HepG2 (cell line): Measurements from ENCODE around the gene SLC12A9. TPM values are rescaled to one million over a fixed set of nuclear protein-coding genes. Genes with fewer than 3 reads are reported as not detected.

Source experiments
- AGO2 ChIP-seq: fragments of 200-400 bp; formaldehyde crosslinking; optimal IDR thresholded peaks from 2 replicates; pipeline ENCODE3; 2017; ENCODE audit warnings: mild to moderate bottlenecking, low read depth, low read length, moderate library complexity
- CREM ChIP-seq, 2 experiments: sonication (generic) in 1 of 2; formaldehyde crosslinking in 1 of 2; IDR thresholded peaks; 2 replicates each; pipeline versions ENCODE4 v1.4.0 to v1.6.1; 2016 to 2020; ENCODE audit warnings: antibody characterized with exemption in 1 of 2, mild to moderate bottlenecking in 1 of 2, missing genetic modification reagents in 1 of 2
- ELF4 ChIP-seq: sonication (generic); formaldehyde crosslinking; IDR thresholded peaks from 2 replicates; pipeline ENCODE4 v1.5.0; 2020; ENCODE audit warnings: missing genetic modification reagents, mild to moderate bottlenecking, moderate library complexity, borderline replicate concordance
- MTF2 ChIP-seq: sonication (generic); formaldehyde crosslinking; IDR thresholded peaks from 2 replicates; pipeline ENCODE4 v1.5.0; 2020; ENCODE audit warnings: missing genetic modification reagents, borderline replicate concordance
- POLR2AphosphoS5 ChIP-seq: IDR thresholded peaks from 2 replicates; pipeline ENCODE4 v1.6.1; 2012; ENCODE audit warnings: low read depth, low read length
- SMC3 ChIP-seq: IDR thresholded peaks from 2 replicates; pipeline ENCODE4 v1.6.1; 2011; ENCODE audit warnings: low read length, improper control_type of control experiment
- SNAI1 ChIP-seq: sonication (generic); formaldehyde crosslinking; IDR thresholded peaks from 2 replicates; pipeline ENCODE4 v1.5.0; 2020; ENCODE audit warnings: mild to moderate bottlenecking, missing genetic modification reagents, borderline replicate concordance
- TSC22D2 ChIP-seq: sonication (generic); formaldehyde crosslinking; IDR thresholded peaks from 2 replicates; pipeline ENCODE4 v1.5.1; 2020; ENCODE audit warnings: missing genetic modification reagents, mild to moderate bottlenecking, borderline replicate concordance
- ZNF260 ChIP-seq: sonication (generic); formaldehyde crosslinking; IDR thresholded peaks from 2 replicates; pipeline ENCODE4 v1.4.0; 2020; ENCODE audit warnings: missing genetic modification reagents, low read depth, mild to moderate bottlenecking, borderline replicate concordance
- ZNF543 ChIP-seq: sonication (generic); formaldehyde crosslinking; IDR thresholded peaks from 2 replicates; pipeline ENCODE4 v1.4.0; 2020; ENCODE audit warnings: mild to moderate bottlenecking, missing genetic modification reagents
- ZNF772 ChIP-seq: sonication (generic); formaldehyde crosslinking; IDR thresholded peaks from 2 replicates; pipeline ENCODE4 v1.5.0; 2020; ENCODE audit warnings: mild to moderate bottlenecking, missing genetic modification reagents
- polyA plus RNA-seq, 8 experiments: library from polyadenylated mRNA; depleted of rRNA in 3 of 8; stranded (reverse) in 7 of 8; unstranded in 1 of 8; fragments of >200 nt; fragmentation: Illumina TruSeq in 4 of 8; extraction: Trizol in 4 of 8; gene quantifications; 2 replicates each; pipeline versions ENCODE4 v1.2.1 to v1.2.3, GENCODE V29; 2011 to 2016; ENCODE audit warnings: low read depth in 4 of 8, missing spikeins in 1 of 8, mixed read lengths in 1 of 8; ENCODE audit not compliant: insufficient read depth in 1 of 8
- total RNA-seq, 5 experiments: library from RNA; depleted of rRNA; stranded (reverse); fragments of >200 nt; fragmentation: Illumina TruSeq; extraction: Trizol; gene quantifications; 2 replicates each; pipeline ENCODE4 v1.2.3, GENCODE V29; 2016; ENCODE audit warnings: low read depth in 1 of 5
- TF ChIP-seq, protein P1 (sequence below): sonication (generic); formaldehyde crosslinking; IDR thresholded peaks from 2 replicates; pipeline ENCODE4 v1.4.0; 2020; ENCODE audit warnings: missing genetic modification reagents
- TF ChIP-seq, protein P2 (sequence below): sonication (generic); formaldehyde crosslinking; IDR thresholded peaks from 2 replicates; pipeline ENCODE4 v1.5.1; 2020; ENCODE audit warnings: mild to moderate bottlenecking, missing genetic modification reagents, moderate library complexity
- TF ChIP-seq, protein P3 (sequence below): IDR thresholded peaks from 2 replicates; pipeline ENCODE4 v1.6.1; 2016; ENCODE audit warnings: low read depth, control low read depth
- TF ChIP-seq, protein P4 (sequence below): sonication (generic); formaldehyde crosslinking; IDR thresholded peaks from 2 replicates; pipeline ENCODE4 v1.5.1; 2020; ENCODE audit warnings: missing genetic modification reagents, mild to moderate bottlenecking, borderline replicate concordance
- TF ChIP-seq, protein P5 (sequence below): sonication (generic); formaldehyde crosslinking; IDR thresholded peaks from 2 replicates; pipeline ENCODE4 v1.8.1; 2023; ENCODE audit warnings: mild to moderate bottlenecking, missing genetic modification reagents

The SLC12A9 gene
- total and polyA plus RNA-seq, 2 of the 13 experiments (the other 11 are each of a cell fraction or from before 2014, with no cell fraction given) = 8.7 to 16.6 TPM

DNA sequence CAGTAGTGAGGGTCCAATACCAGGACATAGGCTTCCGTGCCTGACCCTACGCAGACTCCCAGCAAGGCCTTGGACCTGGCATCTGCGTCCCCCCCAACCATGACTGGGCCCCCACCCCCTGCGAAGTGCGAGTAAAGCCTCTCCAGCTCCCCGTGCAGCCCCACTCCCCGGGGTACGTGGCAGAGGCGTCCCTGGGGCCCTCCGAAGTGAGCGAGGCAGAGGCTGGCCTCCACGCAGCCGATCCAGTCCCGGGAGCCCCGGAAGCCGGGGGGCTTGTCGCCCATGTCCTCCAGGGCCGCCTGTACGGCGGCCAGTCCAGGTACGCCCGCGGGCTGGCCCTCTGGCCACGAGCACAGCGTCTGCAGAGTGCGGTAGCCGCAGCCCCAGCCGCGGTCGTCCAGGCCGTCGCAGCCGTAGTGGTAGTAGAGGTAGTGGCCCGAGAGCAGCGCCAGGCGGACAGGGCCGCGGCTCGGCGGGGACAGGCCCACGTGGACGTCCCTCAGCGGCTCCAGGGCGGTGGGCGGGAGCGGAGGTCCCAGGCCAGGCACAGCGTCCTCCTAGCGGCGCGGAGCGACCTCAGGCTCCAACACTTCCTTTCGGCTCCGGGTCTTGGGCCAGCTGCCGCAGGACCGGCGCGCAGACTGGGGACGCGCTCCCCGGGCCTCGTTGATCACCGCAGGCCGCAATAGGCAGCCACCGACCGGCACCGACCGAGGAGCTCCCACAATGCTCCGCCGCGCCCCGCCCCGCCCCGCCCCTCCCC is 36.7 kb downstream of the SLC12A9 start, which contains the start of gene UFSP1 (continued):
- TF ChIP-seq SNAI1 (CRISPR knock-in tag) (peak; percentile 67), AGO2 (peak; percentile 98), SMC3 (no peak), POLR2AphosphoS5 (0 out of 2 replicates have a peak, but pooled peaks have one; percentile 53), ZNF260 (CRISPR knock-in tag) (0 out of 2 replicates have a peak, but pooled peaks have one; percentile 80), TSC22D2 (CRISPR knock-in tag) (no peak), CREM (IDR thresholded peaks at IDR 0.05) (no peak), CREM (CRISPR knock-in tag; IDR thresholded peaks at IDR 0.05) (no peak), ELF4 (CRISPR knock-in tag) (no peak), MTF2 (CRISPR knock-in tag) (no peak), ZNF543 (peak; percentile 92), ZNF772 (CRISPR knock-in tag) (peak; percentile 92; the same call in 1 of the 2 replicates)
- TF ChIP-seq, protein P1, sequence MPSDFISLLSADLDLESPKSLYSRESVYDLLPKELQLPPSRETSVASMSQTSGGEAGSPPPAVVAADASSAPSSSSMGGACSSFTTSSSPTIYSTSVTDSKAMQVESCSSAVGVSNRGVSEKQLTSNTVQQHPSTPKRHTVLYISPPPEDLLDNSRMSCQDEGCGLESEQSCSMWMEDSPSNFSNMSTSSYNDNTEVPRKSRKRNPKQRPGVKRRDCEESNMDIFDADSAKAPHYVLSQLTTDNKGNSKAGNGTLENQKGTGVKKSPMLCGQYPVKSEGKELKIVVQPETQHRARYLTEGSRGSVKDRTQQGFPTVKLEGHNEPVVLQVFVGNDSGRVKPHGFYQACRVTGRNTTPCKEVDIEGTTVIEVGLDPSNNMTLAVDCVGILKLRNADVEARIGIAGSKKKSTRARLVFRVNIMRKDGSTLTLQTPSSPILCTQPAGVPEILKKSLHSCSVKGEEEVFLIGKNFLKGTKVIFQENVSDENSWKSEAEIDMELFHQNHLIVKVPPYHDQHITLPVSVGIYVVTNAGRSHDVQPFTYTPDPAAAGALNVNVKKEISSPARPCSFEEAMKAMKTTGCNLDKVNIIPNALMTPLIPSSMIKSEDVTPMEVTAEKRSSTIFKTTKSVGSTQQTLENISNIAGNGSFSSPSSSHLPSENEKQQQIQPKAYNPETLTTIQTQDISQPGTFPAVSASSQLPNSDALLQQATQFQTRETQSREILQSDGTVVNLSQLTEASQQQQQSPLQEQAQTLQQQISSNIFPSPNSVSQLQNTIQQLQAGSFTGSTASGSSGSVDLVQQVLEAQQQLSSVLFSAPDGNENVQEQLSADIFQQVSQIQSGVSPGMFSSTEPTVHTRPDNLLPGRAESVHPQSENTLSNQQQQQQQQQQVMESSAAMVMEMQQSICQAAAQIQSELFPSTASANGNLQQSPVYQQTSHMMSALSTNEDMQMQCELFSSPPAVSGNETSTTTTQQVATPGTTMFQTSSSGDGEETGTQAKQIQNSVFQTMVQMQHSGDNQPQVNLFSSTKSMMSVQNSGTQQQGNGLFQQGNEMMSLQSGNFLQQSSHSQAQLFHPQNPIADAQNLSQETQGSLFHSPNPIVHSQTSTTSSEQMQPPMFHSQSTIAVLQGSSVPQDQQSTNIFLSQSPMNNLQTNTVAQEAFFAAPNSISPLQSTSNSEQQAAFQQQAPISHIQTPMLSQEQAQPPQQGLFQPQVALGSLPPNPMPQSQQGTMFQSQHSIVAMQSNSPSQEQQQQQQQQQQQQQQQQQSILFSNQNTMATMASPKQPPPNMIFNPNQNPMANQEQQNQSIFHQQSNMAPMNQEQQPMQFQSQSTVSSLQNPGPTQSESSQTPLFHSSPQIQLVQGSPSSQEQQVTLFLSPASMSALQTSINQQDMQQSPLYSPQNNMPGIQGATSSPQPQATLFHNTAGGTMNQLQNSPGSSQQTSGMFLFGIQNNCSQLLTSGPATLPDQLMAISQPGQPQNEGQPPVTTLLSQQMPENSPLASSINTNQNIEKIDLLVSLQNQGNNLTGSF (CRISPR knock-in tag) = peak; percentile 90
- TF ChIP-seq, protein P2, sequence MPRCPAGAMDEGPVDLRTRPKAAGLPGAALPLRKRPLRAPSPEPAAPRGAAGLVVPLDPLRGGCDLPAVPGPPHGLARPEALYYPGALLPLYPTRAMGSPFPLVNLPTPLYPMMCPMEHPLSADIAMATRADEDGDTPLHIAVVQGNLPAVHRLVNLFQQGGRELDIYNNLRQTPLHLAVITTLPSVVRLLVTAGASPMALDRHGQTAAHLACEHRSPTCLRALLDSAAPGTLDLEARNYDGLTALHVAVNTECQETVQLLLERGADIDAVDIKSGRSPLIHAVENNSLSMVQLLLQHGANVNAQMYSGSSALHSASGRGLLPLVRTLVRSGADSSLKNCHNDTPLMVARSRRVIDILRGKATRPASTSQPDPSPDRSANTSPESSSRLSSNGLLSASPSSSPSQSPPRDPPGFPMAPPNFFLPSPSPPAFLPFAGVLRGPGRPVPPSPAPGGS = peak; percentile 43; the same call in 1 of the 2 replicates
- TF ChIP-seq, protein P3, sequence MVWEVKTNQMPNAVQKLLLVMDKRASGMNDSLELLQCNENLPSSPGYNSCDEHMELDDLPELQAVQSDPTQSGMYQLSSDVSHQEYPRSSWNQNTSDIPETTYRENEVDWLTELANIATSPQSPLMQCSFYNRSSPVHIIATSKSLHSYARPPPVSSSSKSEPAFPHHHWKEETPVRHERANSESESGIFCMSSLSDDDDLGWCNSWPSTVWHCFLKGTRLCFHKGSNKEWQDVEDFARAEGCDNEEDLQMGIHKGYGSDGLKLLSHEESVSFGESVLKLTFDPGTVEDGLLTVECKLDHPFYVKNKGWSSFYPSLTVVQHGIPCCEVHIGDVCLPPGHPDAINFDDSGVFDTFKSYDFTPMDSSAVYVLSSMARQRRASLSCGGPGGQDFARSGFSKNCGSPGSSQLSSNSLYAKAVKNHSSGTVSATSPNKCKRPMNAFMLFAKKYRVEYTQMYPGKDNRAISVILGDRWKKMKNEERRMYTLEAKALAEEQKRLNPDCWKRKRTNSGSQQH (CRISPR knock-in tag) = no peak
- TF ChIP-seq, protein P4, sequence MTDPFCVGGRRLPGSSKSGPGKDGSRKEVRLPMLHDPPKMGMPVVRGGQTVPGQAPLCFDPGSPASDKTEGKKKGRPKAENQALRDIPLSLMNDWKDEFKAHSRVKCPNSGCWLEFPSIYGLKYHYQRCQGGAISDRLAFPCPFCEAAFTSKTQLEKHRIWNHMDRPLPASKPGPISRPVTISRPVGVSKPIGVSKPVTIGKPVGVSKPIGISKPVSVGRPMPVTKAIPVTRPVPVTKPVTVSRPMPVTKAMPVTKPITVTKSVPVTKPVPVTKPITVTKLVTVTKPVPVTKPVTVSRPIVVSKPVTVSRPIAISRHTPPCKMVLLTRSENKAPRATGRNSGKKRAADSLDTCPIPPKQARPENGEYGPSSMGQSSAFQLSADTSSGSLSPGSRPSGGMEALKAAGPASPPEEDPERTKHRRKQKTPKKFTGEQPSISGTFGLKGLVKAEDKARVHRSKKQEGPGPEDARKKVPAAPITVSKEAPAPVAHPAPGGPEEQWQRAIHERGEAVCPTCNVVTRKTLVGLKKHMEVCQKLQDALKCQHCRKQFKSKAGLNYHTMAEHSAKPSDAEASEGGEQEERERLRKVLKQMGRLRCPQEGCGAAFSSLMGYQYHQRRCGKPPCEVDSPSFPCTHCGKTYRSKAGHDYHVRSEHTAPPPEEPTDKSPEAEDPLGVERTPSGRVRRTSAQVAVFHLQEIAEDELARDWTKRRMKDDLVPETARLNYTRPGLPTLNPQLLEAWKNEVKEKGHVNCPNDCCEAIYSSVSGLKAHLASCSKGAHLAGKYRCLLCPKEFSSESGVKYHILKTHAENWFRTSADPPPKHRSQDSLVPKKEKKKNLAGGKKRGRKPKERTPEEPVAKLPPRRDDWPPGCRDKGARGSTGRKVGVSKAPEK (CRISPR knock-in tag) = no peak
- TF ChIP-seq, protein P5, sequence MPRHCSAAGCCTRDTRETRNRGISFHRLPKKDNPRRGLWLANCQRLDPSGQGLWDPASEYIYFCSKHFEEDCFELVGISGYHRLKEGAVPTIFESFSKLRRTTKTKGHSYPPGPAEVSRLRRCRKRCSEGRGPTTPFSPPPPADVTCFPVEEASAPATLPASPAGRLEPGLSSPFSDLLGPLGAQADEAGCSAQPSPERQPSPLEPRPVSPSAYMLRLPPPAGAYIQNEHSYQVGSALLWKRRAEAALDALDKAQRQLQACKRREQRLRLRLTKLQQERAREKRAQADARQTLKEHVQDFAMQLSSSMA (CRISPR knock-in tag) = peak; percentile 89; the same call in 1 of the 2 replicates
